GM12892 (cell line): ENCODE measurements around the gene OR5AR1.

Experiments used
- POLR2A ChIP-seq: IDR thresholded peaks from 2 replicates; pipeline ENCODE4 v1.6.1; 2011; ENCODE audit warnings: low read depth, low read length, control low read depth
- POLR2AphosphoS5 ChIP-seq: IDR thresholded peaks from 2 replicates; pipeline ENCODE4 v1.6.1; 2011; ENCODE audit warnings: low read depth, low read length, control low read depth
- TAF1 ChIP-seq: IDR thresholded peaks from 2 replicates; pipeline ENCODE4 v1.6.1; 2011; ENCODE audit warnings: low read depth, mild to moderate bottlenecking, control low read depth, low read length, borderline replicate concordance

GRCh38 chr11:56663386-56663785, at the start of gene OR5AR1:
- TF ChIP-seq POLR2AphosphoS5: no peak
- no peak for TF ChIP-seq POLR2A
- no peak for TF ChIP-seq TAF1
